IMR-90 (cell line): ENCODE measurements around the gene NADK.

Experiments used
- MAFK ChIP-seq: IDR thresholded peaks from 2 replicates; pipeline ENCODE4 v1.6.1; 2012; ENCODE audit warnings: low read depth, low read length, improper control_type of control experiment
- POLR2A ChIP-seq: IDR thresholded peaks from 2 replicates; pipeline ENCODE4 v1.6.1; 2012; ENCODE audit warnings: mild to moderate bottlenecking, low read depth, low read length

GRCh38 chr1:1806890-1807289 is 28.6 kb upstream of the NADK start:
- TF ChIP-seq MAFK (no peak), POLR2A (no peak)
